Upper lobe of left lung (tissue), 4 donors: ENCODE results near the gene FCRLB.
"Not testable (repeated sequence)": the region's sequence is repeated elsewhere in the genome, so short reads cannot be mapped to it uniquely, and the experiment has no call there.

ENCODE experiments used
- CTCF ChIP-seq, 6 experiments: fragments of 450-650 bp in 4 of 6; fragments of 200-600 bp in 2 of 6; sonication (generic) in 2 of 6; IDR thresholded peaks; one replicate each; pipeline ENCODE4 v1.5.1; 2016 to 2019; ENCODE audit warnings: antibody characterized with exemption in 6 of 6
- POLR2A ChIP-seq, 4 donors: fragments of 450-650 bp; IDR thresholded peaks; one replicate each; pipeline ENCODE4 v1.5.1; 2016 to 2017; ENCODE audit warnings: antibody characterized with exemption in 4 of 4, mild to moderate bottlenecking in 2 of 4

- not testable (repeated sequence) for TF ChIP-seq POLR2A, CTCF (IDR thresholded peaks at IDR 0.05)
Observed at GRCh38 chr1:161673437-161673836, 47.9 kb upstream of the FCRLB start.
